DND-41 (cell line): ENCODE data around the gene PUS3.

Experiments
- EZH2 ChIP-seq: IDR thresholded peaks from 3 replicates; pipeline ENCODE4 v1.6.1; 2012; ENCODE audit warnings: borderline replicate concordance, low read depth, mild to moderate bottlenecking, moderate library complexity, low read length, inconsistent platforms; ENCODE audit not compliant: severe bottlenecking
- TF ChIP-seq, protein P1 (sequence below): IDR thresholded peaks from 2 replicates; pipeline ENCODE4 v1.5.1; 2012; ENCODE audit warnings: borderline replicate concordance, low read length, moderate library complexity, mild to moderate bottlenecking; ENCODE audit not compliant: poor library complexity, severe bottlenecking; ENCODE audit errors: extremely low read depth

DNA sequence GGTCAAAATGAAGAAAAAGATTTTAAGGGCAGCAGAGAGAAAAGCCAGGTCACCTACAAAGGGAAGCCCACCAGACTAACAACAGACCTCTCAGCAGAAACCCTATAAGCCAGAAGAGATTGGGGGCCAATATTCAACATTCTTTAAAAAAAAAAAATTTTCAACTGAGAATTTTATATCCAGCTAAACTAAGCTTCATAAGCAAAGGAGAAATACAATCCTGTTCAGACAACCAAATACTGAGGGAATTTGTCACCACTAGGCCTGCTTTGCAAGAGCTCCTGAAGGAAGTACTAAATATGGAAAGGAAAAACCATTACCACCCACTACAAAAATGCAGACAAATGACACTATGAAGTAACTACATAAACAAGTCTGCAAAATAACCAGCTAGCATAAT lies 56.8 kb downstream of the PUS3 start:
- TF ChIP-seq, protein P1, sequence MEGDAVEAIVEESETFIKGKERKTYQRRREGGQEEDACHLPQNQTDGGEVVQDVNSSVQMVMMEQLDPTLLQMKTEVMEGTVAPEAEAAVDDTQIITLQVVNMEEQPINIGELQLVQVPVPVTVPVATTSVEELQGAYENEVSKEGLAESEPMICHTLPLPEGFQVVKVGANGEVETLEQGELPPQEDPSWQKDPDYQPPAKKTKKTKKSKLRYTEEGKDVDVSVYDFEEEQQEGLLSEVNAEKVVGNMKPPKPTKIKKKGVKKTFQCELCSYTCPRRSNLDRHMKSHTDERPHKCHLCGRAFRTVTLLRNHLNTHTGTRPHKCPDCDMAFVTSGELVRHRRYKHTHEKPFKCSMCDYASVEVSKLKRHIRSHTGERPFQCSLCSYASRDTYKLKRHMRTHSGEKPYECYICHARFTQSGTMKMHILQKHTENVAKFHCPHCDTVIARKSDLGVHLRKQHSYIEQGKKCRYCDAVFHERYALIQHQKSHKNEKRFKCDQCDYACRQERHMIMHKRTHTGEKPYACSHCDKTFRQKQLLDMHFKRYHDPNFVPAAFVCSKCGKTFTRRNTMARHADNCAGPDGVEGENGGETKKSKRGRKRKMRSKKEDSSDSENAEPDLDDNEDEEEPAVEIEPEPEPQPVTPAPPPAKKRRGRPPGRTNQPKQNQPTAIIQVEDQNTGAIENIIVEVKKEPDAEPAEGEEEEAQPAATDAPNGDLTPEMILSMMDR = no peak
- TF ChIP-seq EZH2 = no peak
